CMK (cell line): ENCODE measurements around the gene NKX1-2.

Source experiments
- DNase-seq: peaks from one replicate; pipeline ENCODE4 v3.0.0-alpha.2; 2010; ENCODE audit warnings: low read depth

NKX1-2 gene

GRCh38 chr10:124450012-124450782 lies at the start of gene NKX1-2:
NKX1-2 (minus strand) TSS chr10:124450035; CDS start chr10:124449943, 92 bp downstream.
- DNase-seq = no peak

GRCh38 chr10:124498056-124498455 lies 48.2 kb upstream of the NKX1-2 start:
- DNase-seq = no peak

- no peak for DNase-seq
These were observed 47.5 kb upstream of the NKX1-2 start for GRCh38 chr10:124497196-124497881.

- no peak for DNase-seq
These were observed 46.8 kb upstream of the NKX1-2 start for GRCh38 chr10:124496620-124497019.

GRCh38 chr10:124496150-124496549 lies 46.3 kb upstream of the NKX1-2 start:
- no peak for DNase-seq

GRCh38 chr10:124495725-124496124 lies 45.9 kb upstream of the NKX1-2 start:
- no peak for DNase-seq

- DNase-seq = no peak
These were observed 45.3 kb upstream of the NKX1-2 start for GRCh38 chr10:124495162-124495561.

GRCh38 chr10:124494046-124494807 lies 44.4 kb upstream of the NKX1-2 start:
- DNase-seq = no peak

GRCh38 chr10:124493214-124493882 lies 43.5 kb upstream of the NKX1-2 start:
- DNase-seq = no peak

- no peak for DNase-seq
These were observed 42.4 kb upstream of the NKX1-2 start for GRCh38 chr10:124492266-124492665.

GRCh38 chr10:124491105-124491504 lies 41.3 kb upstream of the NKX1-2 start:
- DNase-seq = no peak

GRCh38 chr10:124486635-124487034 lies 36.8 kb upstream of the NKX1-2 start:
- DNase-seq = no peak

- DNase-seq = no peak
These were observed 34.8 kb upstream of the NKX1-2 start for GRCh38 chr10:124484661-124485060.

- no peak for DNase-seq
These were observed 34.2 kb upstream of the NKX1-2 start for GRCh38 chr10:124484031-124484430.

GRCh38 chr10:124482876-124483275 lies 33.0 kb upstream of the NKX1-2 start:
- DNase-seq = no peak

- DNase-seq = no peak
These were observed 32.5 kb upstream of the NKX1-2 start for GRCh38 chr10:124482236-124482800.

GRCh38 chr10:124481717-124482116 lies 31.9 kb upstream of the NKX1-2 start:
- DNase-seq = no peak

- no peak for DNase-seq
These were observed 31.0 kb upstream of the NKX1-2 start for GRCh38 chr10:124480860-124481259.

GRCh38 chr10:124478515-124478914 lies 28.7 kb upstream of the NKX1-2 start:
- DNase-seq = no peak

GRCh38 chr10:124477614-124478363 lies 28.0 kb upstream of the NKX1-2 start:
- DNase-seq = no peak
